ENCODE data around the gene AKT2. TPM values are rescaled to one million over a fixed set of nuclear protein-coding genes. Genes with fewer than 3 reads are reported as not detected.

Gene AKT2
- total RNA-seq, 4 donors from 2014 or later = 64.2 to 88.9 (median 72.8) TPM

DNA sequence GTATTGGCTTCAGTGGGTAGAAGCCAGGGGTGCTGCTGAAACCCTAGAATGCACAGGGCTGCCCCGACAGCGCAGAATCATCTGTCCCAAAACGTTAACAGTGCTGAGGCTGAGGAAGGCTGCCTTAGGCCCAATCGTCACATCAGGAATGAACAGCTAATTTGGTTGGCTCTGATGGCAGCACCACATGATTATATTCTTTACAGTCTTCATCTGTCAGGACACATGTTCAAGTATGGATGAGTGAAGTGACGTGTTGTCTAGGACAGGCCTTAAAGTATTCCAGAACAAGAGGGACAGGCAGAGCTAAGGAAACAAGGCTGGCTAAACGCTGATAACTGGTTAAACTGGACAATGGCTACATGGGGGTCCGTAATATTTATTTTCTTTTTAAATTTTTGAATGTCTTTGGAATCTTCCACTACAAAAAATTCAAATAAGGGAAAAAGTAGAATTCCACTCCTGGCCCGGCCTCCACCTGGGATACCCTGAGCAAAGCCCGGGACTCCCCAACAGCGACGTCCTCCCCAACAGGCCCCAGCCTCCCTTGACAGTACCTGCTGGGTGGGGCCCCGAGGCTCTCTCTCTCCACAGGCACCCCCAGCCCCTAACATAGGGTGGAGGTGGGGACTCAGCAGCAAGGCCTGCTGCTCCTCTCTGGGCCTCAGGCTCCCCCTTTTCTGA lies 43.9 kb downstream of the AKT2 start:
- peaks cover 0 to 51% (median 21%) of the 10 kb centered on the region in 3 donors for H3K4me1 ChIP-seq
- no peak for ATAC-seq
- H3K9me3 ChIP-seq = no peaks in the 10 kb centered on the region
- no peaks in the 10 kb centered on the region for H3K27me3 ChIP-seq
- no peak overlapping the region for H3K4me3 ChIP-seq
- TF ChIP-seq POLR2AphosphoS5 (IDR thresholded peaks at IDR 0.05) (no peak), EP300 (IDR thresholded peaks at IDR 0.05) (no peak), CTCF (IDR thresholded peaks at IDR 0.05) (no peak), POLR2A (IDR thresholded peaks at IDR 0.05) (no peak)
- WGBS, 2 donors (ENCODE audit: low coverage in 1 of 2) = 71 to 87% methylated on average over 5 to 6 of the region's 12 CpGs
- peaks cover 0 to 63% of the 10 kb centered on the region in 2 donors for H3K36me3 ChIP-seq
- H3K27ac ChIP-seq = peak overlapping the region in 2 of 4 donors; percentile 55 to 63

GRCh38 chr19:40240332-40240731 lies 44.8 kb downstream of the AKT2 start:
- ATAC-seq = no peak
- no peaks in the 10 kb centered on the region for H3K27me3 ChIP-seq
- H3K36me3 ChIP-seq = peaks cover 0 to 73% of the 10 kb centered on the region in 2 donors
- peaks cover 0 to 42% (median 17%) of the 10 kb centered on the region in 3 donors for H3K4me1 ChIP-seq
- TF ChIP-seq EP300 (IDR thresholded peaks at IDR 0.05) (no peak), POLR2A (IDR thresholded peaks at IDR 0.05) (no peak), CTCF (IDR thresholded peaks at IDR 0.05) (no peak)
- no peaks in the 10 kb centered on the region for H3K9me3 ChIP-seq
- no peak overlapping the region for H3K4me3 ChIP-seq
- WGBS, 2 donors (ENCODE audit: low coverage in 1 of 2) = 100% methylated on average over 1 of the region's 6 CpGs; no CpG with 5 or more reads in 1 of the 2 donors
- no peak overlapping the region for H3K27ac ChIP-seq

- Histone ChIP-seq H3K36me3 (peaks cover 0 to 80% of the 10 kb centered on the region in 2 donors), H3K9me3 (no peaks in the 10 kb centered on the region), H3K27me3 (no peaks in the 10 kb centered on the region), H3K4me1 (peaks cover 0 to 35% (median 12%) of the 10 kb centered on the region in 3 donors), H3K27ac (no peak overlapping the region), H3K4me3 (no peak overlapping the region)
- WGBS, 2 donors (ENCODE audit: low coverage in 1 of 2) = 76 to 92% methylated on average over 3 of the region's 12 CpGs
- no peak for ATAC-seq
- no peak for TF ChIP-seq POLR2A (IDR thresholded peaks at IDR 0.05)
- TF ChIP-seq POLR2AphosphoS5 (IDR thresholded peaks at IDR 0.05) = no peak
- TF ChIP-seq EP300 (IDR thresholded peaks at IDR 0.05) = no peak
- no peak for TF ChIP-seq CTCF (IDR thresholded peaks at IDR 0.05)
Observed at GRCh38 chr19:40239415-40240226, 45.5 kb downstream of the AKT2 start.

GRCh38 chr19:40238775-40239174 lies 46.4 kb downstream of the AKT2 start:
- WGBS, 2 donors (ENCODE audit: low coverage in 1 of 2) = no CpG with 5 or more reads among the region's 9 CpGs
- H3K9me3 ChIP-seq = no peaks in the 10 kb centered on the region
- ATAC-seq = no peak
- peaks cover 0 to 88% of the 10 kb centered on the region in 2 donors for H3K36me3 ChIP-seq
- no peak overlapping the region for H3K4me3 ChIP-seq
- TF ChIP-seq POLR2AphosphoS5 (IDR thresholded peaks at IDR 0.05) = no peak
- no peak for TF ChIP-seq EP300 (IDR thresholded peaks at IDR 0.05)
- no peak for TF ChIP-seq POLR2A (IDR thresholded peaks at IDR 0.05)
- TF ChIP-seq CTCF (IDR thresholded peaks at IDR 0.05) = no peak
- peaks cover 0 to 26% (median 9%) of the 10 kb centered on the region in 3 donors for H3K4me1 ChIP-seq
- H3K27ac ChIP-seq = no peak overlapping the region
- H3K27me3 ChIP-seq = no peaks in the 10 kb centered on the region

All from gastroesophageal sphincter (tissue), 4 donors.